GM18505 (cell line): ENCODE results near the gene MUS81.

ENCODE experiments used
- ATAC-seq: cut with Tn5 transposase; IDR thresholded peaks from one replicate; pipeline ENCODE4 v1.9.1; 2021; ENCODE audit not compliant: unreplicated experiment
- POLR2A ChIP-seq: IDR thresholded peaks from 4 replicates; pipeline ENCODE4 v1.6.1; 2011; ENCODE audit warnings: borderline replicate concordance; ENCODE audit not compliant: insufficient read depth, insufficient read length; ENCODE audit errors: extremely low read depth

Gene MUS81

DNA sequence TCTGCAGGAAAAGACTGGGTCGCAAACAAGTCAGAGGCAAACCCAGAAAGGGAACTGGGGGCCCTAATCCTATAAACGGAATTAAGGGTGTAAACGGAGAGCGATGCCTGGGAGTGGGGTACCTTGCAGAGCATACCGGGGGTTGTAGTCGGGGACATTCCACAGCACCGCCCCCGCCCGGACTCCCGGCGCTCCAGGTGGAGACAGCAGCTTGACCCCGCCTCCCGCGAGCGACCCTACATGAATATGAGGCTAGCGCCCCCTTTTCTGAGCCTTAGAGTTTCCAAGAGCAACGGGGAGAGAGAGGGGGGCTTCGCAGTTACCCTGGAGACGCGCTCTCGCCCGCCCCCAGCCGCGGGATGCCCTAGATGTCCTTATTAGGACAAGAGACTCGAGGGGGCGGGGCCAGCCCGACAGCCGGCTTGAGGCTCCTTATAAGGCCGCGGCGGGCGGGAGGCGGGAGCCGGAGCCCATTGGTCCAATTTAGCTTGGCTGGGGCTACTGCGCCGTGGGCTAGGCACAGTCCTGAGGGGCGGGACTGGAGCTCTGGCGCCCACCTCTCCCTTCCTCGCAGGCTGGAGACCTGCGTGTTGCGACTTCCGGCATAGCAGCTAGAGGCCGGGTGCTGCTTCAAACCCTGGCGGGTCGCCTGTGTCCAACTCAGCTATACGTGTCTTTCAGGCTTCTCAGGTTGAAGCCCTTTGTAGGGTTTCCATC lies 980 bp upstream of the MUS81 start:
- peak; percentile 45 for ATAC-seq
- peak; percentile 98 for TF ChIP-seq POLR2A

- no peak for TF ChIP-seq POLR2A
- no peak for ATAC-seq
Observed at GRCh38 chr11:65859812-65860277, 388 bp upstream of the MUS81 start.

GRCh38 chr11:65861165-65861505 lies 902 bp downstream of the MUS81 start:
- ATAC-seq = no peak
- no peak for TF ChIP-seq POLR2A

- ATAC-seq = no peak
- no peak for TF ChIP-seq POLR2A
Observed at GRCh38 chr11:65861533-65862183, 1.4 kb downstream of the MUS81 start.

- no peak for ATAC-seq
Observed at GRCh38 chr11:65862191-65862735, 2.0 kb downstream of the MUS81 start.

GRCh38 chr11:65862941-65863888 lies 3.0 kb downstream of the MUS81 start:
- no peak for TF ChIP-seq POLR2A
- no peak for ATAC-seq

More at GRCh38 chr11:65862191-65862735, 2.0 kb downstream of the MUS81 start:
- no peak for TF ChIP-seq POLR2A

DNA sequence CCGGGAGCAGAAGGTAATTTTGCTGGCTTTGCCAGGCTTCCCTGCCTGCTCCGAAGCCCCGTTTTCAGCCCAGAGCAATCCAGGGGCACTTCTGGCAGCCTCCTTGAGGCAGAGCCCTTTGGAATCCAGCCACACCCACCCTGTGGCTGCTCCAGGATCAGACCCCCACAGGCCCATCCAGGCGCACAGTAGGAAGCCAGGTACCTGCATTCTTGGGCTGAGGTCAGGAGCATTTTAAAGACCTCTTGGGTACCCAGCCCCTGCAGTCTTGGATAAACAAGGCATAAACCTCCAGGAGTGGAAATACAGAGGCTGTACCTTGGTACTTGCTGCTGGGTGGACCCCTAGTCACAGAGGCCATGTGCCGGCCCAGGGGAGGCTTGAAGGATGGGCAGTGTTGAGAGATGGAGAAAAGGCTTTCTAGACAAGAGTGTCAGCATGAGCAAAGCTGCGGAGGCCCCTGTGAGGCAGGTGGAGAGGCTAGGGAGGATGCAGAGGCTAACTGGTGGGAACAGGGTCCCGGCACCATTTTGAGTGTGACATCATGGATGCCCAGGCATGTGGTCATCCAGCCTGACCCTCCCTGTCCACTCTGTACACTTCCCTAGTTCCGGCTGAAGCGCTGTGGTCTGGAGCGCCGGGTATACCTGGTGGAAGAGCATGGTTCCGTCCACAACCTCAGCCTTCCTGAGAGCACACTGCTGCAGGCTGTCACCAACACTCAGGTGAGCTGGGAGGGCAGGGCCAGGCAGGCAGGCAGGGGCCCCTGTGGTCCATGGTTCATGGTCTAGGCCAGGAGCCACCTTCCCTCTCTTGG lies 3.9 kb downstream of the MUS81 start:
- peak; percentile 7 for TF ChIP-seq POLR2A
- no peak for ATAC-seq

DNA sequence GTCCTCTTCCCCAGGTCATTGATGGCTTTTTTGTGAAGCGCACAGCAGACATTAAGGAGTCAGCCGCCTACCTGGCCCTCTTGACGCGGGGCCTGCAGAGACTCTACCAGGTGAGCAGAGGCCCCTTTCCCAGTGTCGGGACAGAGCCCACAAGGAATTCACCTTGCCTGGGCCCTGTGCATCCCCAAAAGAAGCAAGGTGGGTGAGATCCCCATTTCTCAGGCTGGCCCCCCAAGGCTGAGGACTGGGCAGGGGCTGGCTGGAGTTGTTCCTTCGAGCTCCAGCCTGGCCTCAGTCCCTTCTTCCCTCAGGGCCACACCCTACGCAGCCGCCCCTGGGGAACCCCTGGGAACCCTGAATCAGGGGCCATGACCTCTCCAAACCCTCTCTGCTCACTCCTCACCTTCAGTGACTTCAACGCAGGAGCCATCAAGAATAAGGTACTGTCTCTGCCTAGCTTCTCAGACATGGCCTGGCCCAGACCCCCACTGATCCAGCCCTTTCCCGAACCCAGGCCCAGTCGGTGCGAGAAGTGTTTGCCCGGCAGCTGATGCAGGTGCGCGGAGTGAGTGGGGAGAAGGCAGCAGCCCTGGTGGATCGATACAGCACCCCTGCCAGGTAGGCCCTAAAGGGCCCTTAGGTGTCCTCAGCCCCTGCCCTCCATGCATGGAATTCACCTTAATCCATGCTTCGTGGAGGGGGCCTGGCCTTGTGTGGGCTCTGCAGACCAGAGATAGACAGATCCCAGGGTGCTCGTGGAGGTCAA lies 4.7 kb downstream of the MUS81 start:
- no peak for ATAC-seq
- TF ChIP-seq POLR2A = no peak

DNA sequence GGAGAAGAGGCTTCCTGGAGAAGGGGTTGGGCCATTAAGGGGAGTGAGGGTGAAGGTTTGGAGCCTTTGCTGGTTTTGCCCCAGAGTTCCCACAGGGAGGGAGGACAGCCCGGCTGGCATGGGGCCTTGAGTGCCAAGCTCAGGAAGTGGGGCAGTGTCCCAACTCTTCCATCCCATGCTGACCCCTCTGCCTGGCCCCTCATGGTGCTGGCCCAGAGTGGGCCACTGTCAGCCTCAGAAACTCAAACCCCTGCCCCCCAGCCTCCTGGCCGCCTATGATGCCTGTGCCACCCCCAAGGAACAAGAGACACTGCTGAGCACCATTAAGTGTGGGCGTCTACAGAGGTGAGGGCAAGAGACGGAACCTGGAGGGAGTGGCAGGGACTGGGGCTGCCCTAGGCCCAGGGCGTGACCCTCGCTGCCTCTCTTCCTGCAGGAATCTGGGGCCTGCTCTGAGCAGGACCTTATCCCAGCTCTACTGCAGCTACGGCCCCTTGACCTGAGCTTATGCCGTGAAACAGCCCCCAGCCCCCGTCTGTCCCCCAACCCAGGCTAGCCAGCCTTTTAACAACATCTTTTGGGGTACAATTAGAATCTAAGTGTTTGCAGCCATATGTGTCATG lies 5.4 kb downstream of the MUS81 start:
- no peak for ATAC-seq
- no peak for TF ChIP-seq POLR2A

- ATAC-seq = no peak
Observed at GRCh38 chr11:65866509-65867283, 6.5 kb downstream of the MUS81 start.

GRCh38 chr11:65867284-65868071 lies 7.2 kb downstream of the MUS81 start:
- TF ChIP-seq POLR2A = no peak
- no peak for ATAC-seq

More at GRCh38 chr11:65866509-65867283, 6.5 kb downstream of the MUS81 start:
- no peak for TF ChIP-seq POLR2A
